ENCODE measurements around the gene TPD52L1. TPM values are rescaled to one million over a fixed set of nuclear protein-coding genes. Genes with fewer than 3 reads are reported as not detected.

TPD52L1 gene
- total and polyA plus RNA-seq, 2 of the 4 experiments (the other 2 are of a cell fraction): 10.2 to 13.5 TPM

GRCh38 chr6:125190667-125191066 is 37.1 kb downstream of the TPD52L1 start:
- Histone ChIP-seq H2AFZ (replicated peaks; ENCODE audit: low read length, poor library complexity) (no peak overlapping the region), H3K9ac (ENCODE audit: low read depth, low read length) (no peak overlapping the region), H2BK5ac (ENCODE audit: low read depth, low read length, poor library complexity, severe bottlenecking) (no peak overlapping the region), H3K23ac (ENCODE audit: low read depth, low read length) (no peak overlapping the region), H4K5ac (ENCODE audit: low read depth, low read length) (no peak overlapping the region), H3K9me1 (ENCODE audit: insufficient read depth, low read length) (peaks cover 2% of the 10 kb centered on the region; the same call in 1 of the 2 replicates), H3K79me1 (ENCODE audit: low read depth in 1 of 2, low read length in 2 of 2) (no peaks in the 10 kb centered on the region), H4K91ac (ENCODE audit: insufficient read depth, low read depth, low read length) (no peak overlapping the region), H3K14ac (replicated peaks; ENCODE audit: low read depth, low read length) (no peak overlapping the region), H4K8ac (ENCODE audit: low read depth in 2 of 2, low read length in 2 of 2) (no peak overlapping the region), H3K4me3 (ENCODE audit: insufficient read depth, low read depth, low read length) (no peak overlapping the region), H4K20me1 (ENCODE audit: insufficient read depth, low read length) (no peaks in the 10 kb centered on the region), H3K4me1 (ENCODE audit: control insufficient read depth, insufficient read depth, low read length) (peaks cover 7% of the 10 kb centered on the region), H2BK120ac (ENCODE audit: low read depth, low read length) (no peak overlapping the region), H3K56ac (ENCODE audit: extremely low read depth, insufficient read depth, low read length) (no peak overlapping the region), H2BK20ac (ENCODE audit: low read depth, low read length) (no peak overlapping the region), H3K9me3 (ENCODE audit: control insufficient read depth, insufficient read depth, low read length) (no peaks in the 10 kb centered on the region), H2BK15ac (ENCODE audit: low read depth, low read length) (no peak overlapping the region), H2AK9ac (replicated peaks; ENCODE audit: low read depth, low read length, poor library complexity) (no peak overlapping the region), H3K27me3 (ENCODE audit: control insufficient read depth, insufficient read depth, low read length) (no peaks in the 10 kb centered on the region), H3K4me2 (ENCODE audit: low read depth, low read length) (no peak overlapping the region), H2AK5ac (ENCODE audit: low read depth, low read length) (no peak overlapping the region), H3K18ac (ENCODE audit: low read depth, low read length) (no peak overlapping the region), H3K4ac (ENCODE audit: low read depth, low read length) (no peak overlapping the region), H3K27ac (ENCODE audit: insufficient read depth, low read length) (no peak overlapping the region), H3K36me3 (ENCODE audit: control insufficient read depth, insufficient read depth, low read length) (no peaks in the 10 kb centered on the region)
- no peak for TF ChIP-seq SMC3 (IDR thresholded peaks at IDR 0.05; ENCODE audit: low read depth, low read length)
- no peak for TF ChIP-seq CTCF (conservative IDR thresholded peaks at IDR 0.05; ENCODE audit: low read depth, low read length)
- TF ChIP-seq RAD21 (IDR thresholded peaks at IDR 0.05; ENCODE audit: low read length): no peak
- TF ChIP-seq POLR2A (IDR thresholded peaks at IDR 0.05; ENCODE audit: low read depth, low read length): no peak
- no peak for TF ChIP-seq FOS (IDR thresholded peaks at IDR 0.05; ENCODE audit: low read depth, low read length)
- no peak for TF ChIP-seq MAFK (IDR thresholded peaks at IDR 0.05; ENCODE audit: low read depth, low read length)
- TF ChIP-seq RCOR1 (IDR thresholded peaks at IDR 0.05; ENCODE audit: insufficient replicate concordance, low read length): no peak
- no peak for TF ChIP-seq MAZ (IDR thresholded peaks at IDR 0.05; ENCODE audit: borderline replicate concordance, low read depth, low read length)
- ATAC-seq (ENCODE audit: low read depth) (no peak), DNase-seq (no peak)
- dilution Hi-C loops (cut with HindIII; ENCODE audit: low sequenced_read_pairs, unreplicated experiment): no loop called here
- CTCF ChIA-PET: interaction anchor here (0.8 kb wide), 1 partner anchor 11 kb away, joined by 3 read pairs; no protein-coding TSS in a partner anchor
- no CpG with 5 or more reads among the region's 4 CpGs for WGBS, 2 experiments (ENCODE audit: extremely low coverage in 2 of 2, insufficient read length in 1 of 2)
- no TSS peak for BruUV-seq (replicated peaks)
- in situ Hi-C loops (cut with MboI; ENCODE audit: low sequenced_read_pairs): no loop called here
- POLR2A ChIA-PET (ENCODE audit: unreplicated experiment): no interaction called here
- intact Hi-C loops (cut with micrococcal nuclease): no loop called here

All from IMR-90 (cell line).